ENCODE results near the gene PRKCE. TPM values are rescaled to one million over a fixed set of nuclear protein-coding genes. Genes with fewer than 3 reads are reported as not detected.

PRKCE gene
- total RNA-seq, 2 experiments from 2014 or later = 17.0 to 42.1 TPM

GRCh38 chr2:45990131-45990530 is 338.7 kb downstream of the PRKCE start:
- H3K9me3 ChIP-seq (ENCODE audit: low read length) = no peaks in the 10 kb centered on the region
- H3K79me2 ChIP-seq (ENCODE audit: insufficient read depth, low read depth, low read length) = no peaks in the 10 kb centered on the region
- no peak overlapping the region for H3K27ac ChIP-seq (ENCODE audit: low read depth, low read length, poor library complexity, severe bottlenecking)
- H4K20me1 ChIP-seq (ENCODE audit: insufficient read depth, low read length) = no peaks in the 10 kb centered on the region
- H3K36me3 ChIP-seq (ENCODE audit: insufficient read depth, low read length) = no peaks in the 10 kb centered on the region
- intact Hi-C loops (cut with micrococcal nuclease; ENCODE audit: unreplicated experiment) = no loop called here
- H3K4me2 ChIP-seq (ENCODE audit: low read length) = no peak overlapping the region
- DNase-seq (ENCODE audit: low spot score) = no peak
- no TSS peak for BruUV-seq (replicated peaks)
- no peak for TF ChIP-seq EZH2phosphoT487 (IDR thresholded peaks at IDR 0.05; ENCODE audit: borderline replicate concordance, low read depth, low read length)
- TF ChIP-seq CTCF (conservative IDR thresholded peaks at IDR 0.05; ENCODE audit: low read length) = no peak
- no peak overlapping the region for H3K4me3 ChIP-seq (ENCODE audit: low read depth, low read length, poor library complexity, severe bottlenecking)
- H3K9me2 ChIP-seq (ENCODE audit: insufficient read depth, low read length) = no peaks in the 10 kb centered on the region
- ChIA-PET POLR2A (interaction anchor here (0.5 kb wide), 1 partner anchor 1374 kb away, joined by 3 read pairs; no protein-coding TSS in a partner anchor), CTCF (ENCODE audit: unreplicated experiment) (interaction anchor here (0.7 kb wide), 1 partner anchor 460 kb away, joined by 3 read pairs; no protein-coding TSS in a partner anchor)
- no peak overlapping the region for H2AFZ ChIP-seq (ENCODE audit: low read length)
- H3K4me1 ChIP-seq (ENCODE audit: insufficient read depth, low read length, poor library complexity, severe bottlenecking) = no peaks in the 10 kb centered on the region

- Histone ChIP-seq H3K4me1 (ENCODE audit: insufficient read depth, low read length, poor library complexity, severe bottlenecking) (no peaks in the 10 kb centered on the region), H3K9me2 (ENCODE audit: insufficient read depth, low read length) (no peaks in the 10 kb centered on the region), H3K79me2 (ENCODE audit: insufficient read depth, low read depth, low read length) (no peaks in the 10 kb centered on the region), H3K36me3 (ENCODE audit: insufficient read depth, low read length) (no peaks in the 10 kb centered on the region), H2AFZ (ENCODE audit: low read length) (no peak overlapping the region), H3K9me3 (ENCODE audit: low read length) (no peaks in the 10 kb centered on the region), H3K4me3 (ENCODE audit: low read depth, low read length, poor library complexity, severe bottlenecking) (no peak overlapping the region), H3K4me2 (ENCODE audit: low read length) (no peak overlapping the region), H4K20me1 (ENCODE audit: insufficient read depth, low read length) (no peaks in the 10 kb centered on the region), H3K27ac (ENCODE audit: low read depth, low read length, poor library complexity, severe bottlenecking) (no peak overlapping the region)
- POLR2A ChIA-PET = no interaction called here
- TF ChIP-seq CTCF (conservative IDR thresholded peaks at IDR 0.05; ENCODE audit: low read length) (no peak), EZH2phosphoT487 (IDR thresholded peaks at IDR 0.05; ENCODE audit: borderline replicate concordance, low read depth, low read length) (no peak)
- intact Hi-C loops (cut with micrococcal nuclease; ENCODE audit: unreplicated experiment) = loop anchor here (2.0 kb wide), 1 partner anchor 373 kb away; no protein-coding TSS in a partner anchor
- DNase-seq (ENCODE audit: low spot score) = no peak
- no TSS peak for BruUV-seq (replicated peaks)
- CTCF ChIA-PET (ENCODE audit: unreplicated experiment) = no interaction called here
Observed at GRCh38 chr2:45992021-45992740, 340.7 kb downstream of the PRKCE start.

Measured in OCI-LY7 (cell line).